ENCODE measurements around the gene TBX15.

TBX15 gene

GRCh38 chr1:118991448-118991847 lies 3.3 kb upstream of the TBX15 start:
- TF ChIP-seq CTCF (IDR thresholded peaks at IDR 0.05; ENCODE audit: low read depth, low read length, missing control alignments) = no peak
- no peak for DNase-seq (ENCODE audit: extremely low read depth, low read depth)
- no peak overlapping the region for H3K4me3 ChIP-seq (replicated peaks; ENCODE audit: low read depth, low read length)

- DNase-seq (ENCODE audit: extremely low read depth, low read depth) = no peak
- no peak for TF ChIP-seq CTCF (IDR thresholded peaks at IDR 0.05; ENCODE audit: low read depth, low read length, missing control alignments)
- no peak overlapping the region for H3K4me3 ChIP-seq (replicated peaks; ENCODE audit: low read depth, low read length)
Observed at GRCh38 chr1:118990513-118991152, 2.5 kb upstream of the TBX15 start.

GRCh38 chr1:118989878-118990378 lies 1.8 kb upstream of the TBX15 start:
- H3K4me3 ChIP-seq (replicated peaks; ENCODE audit: low read depth, low read length) = no peak overlapping the region
- no peak for DNase-seq (ENCODE audit: extremely low read depth, low read depth)
- TF ChIP-seq CTCF (IDR thresholded peaks at IDR 0.05; ENCODE audit: low read depth, low read length, missing control alignments) = no peak

GRCh38 chr1:118989006-118989815 lies 1.1 kb upstream of the TBX15 start:
- no peak for TF ChIP-seq CTCF (IDR thresholded peaks at IDR 0.05; ENCODE audit: low read depth, low read length, missing control alignments)
- no peak for DNase-seq (ENCODE audit: extremely low read depth, low read depth)
- no peak overlapping the region for H3K4me3 ChIP-seq (replicated peaks; ENCODE audit: low read depth, low read length)

GRCh38 chr1:118987468-118988185 lies 516 bp downstream of the TBX15 start:
- peak overlapping the region; percentile 48 for H3K4me3 ChIP-seq (replicated peaks; ENCODE audit: low read depth, low read length)
- no peak for TF ChIP-seq CTCF (IDR thresholded peaks at IDR 0.05; ENCODE audit: low read depth, low read length, missing control alignments)
- DNase-seq (ENCODE audit: extremely low read depth, low read depth) = no peak

- no peak for DNase-seq (ENCODE audit: extremely low read depth, low read depth)
- TF ChIP-seq CTCF (IDR thresholded peaks at IDR 0.05; ENCODE audit: low read depth, low read length, missing control alignments) = no peak
- H3K4me3 ChIP-seq (replicated peaks; ENCODE audit: low read depth, low read length) = peak overlapping the region; percentile 48
Observed at GRCh38 chr1:118986555-118987467, 1.3 kb downstream of the TBX15 start.

All from HFF-Myc (cell line).